Measurements from ENCODE around the gene SBF2. TPM values are rescaled to one million over a fixed set of nuclear protein-coding genes. Genes with fewer than 3 reads are reported as not detected.

Gene SBF2
- total RNA-seq, 5 donors from 2014 or later (not counting 1 experiment from before 2014, with no cell fraction given): 9.5 to 23.5 (median 13.0) TPM

GRCh38 chr11:10114593-10115404 is 179.2 kb downstream of the SBF2 start:
- POLR2A ChIA-PET: no interaction called here
- no peaks in the 10 kb centered on the region for H3K4me1 Mint-ChIP-seq
- H3K27me3 ChIP-seq (replicated peaks in 1 of 2; ENCODE audit: control insufficient read depth in 2 of 2, extremely low read depth in 1 of 2, insufficient read depth in 2 of 2, low read length in 1 of 2): no peaks in the 10 kb centered on the region
- H3K27ac ChIP-seq (ENCODE audit: low read length): no peak overlapping the region
- H3K9me3 ChIP-seq: no peaks in the 10 kb centered on the region
- H3K36me3 ChIP-seq (ENCODE audit: control insufficient read depth in 2 of 2, extremely low read depth in 1 of 2, insufficient read depth in 1 of 2, low read length in 1 of 2): no peaks in the 10 kb centered on the region
- no peak for DNase-seq
- CTCF ChIA-PET: no interaction called here
- 100% methylated on average over 1 of the region's 3 CpGs for WGBS (ENCODE audit: insufficient coverage)
- H3K4me3 Mint-ChIP-seq: no peak overlapping the region
- H3K36me3 Mint-ChIP-seq: peaks cover 19% of the 10 kb centered on the region
- H3K27ac Mint-ChIP-seq: no peak overlapping the region
- peaks cover 0 to 8% (median 0%) of the 10 kb centered on the region in 3 donors for H3K9me3 Mint-ChIP-seq
- H3K4me1 ChIP-seq (ENCODE audit: control insufficient read depth in 1 of 2, extremely low read depth in 1 of 2, insufficient read depth in 2 of 2, low read length in 2 of 2): no peaks in the 10 kb centered on the region
- H3K4me3 ChIP-seq (ENCODE audit: control insufficient read depth in 1 of 2, extremely low read depth in 1 of 2, low read length in 1 of 2): no peak overlapping the region
- H3K27me3 Mint-ChIP-seq: no peaks in the 10 kb centered on the region
- ATAC-seq (replicated peaks in 1 of 4): no peak

- Histone ChIP-seq H3K9me3 (no peaks in the 10 kb centered on the region), H3K27me3 (replicated peaks in 1 of 2; ENCODE audit: control insufficient read depth in 2 of 2, extremely low read depth in 1 of 2, insufficient read depth in 2 of 2, low read length in 1 of 2) (no peaks in the 10 kb centered on the region), H3K36me3 (ENCODE audit: control insufficient read depth in 2 of 2, extremely low read depth in 1 of 2, insufficient read depth in 1 of 2, low read length in 1 of 2) (no peaks in the 10 kb centered on the region), H3K27ac (ENCODE audit: low read length) (no peak overlapping the region), H3K4me3 (ENCODE audit: control insufficient read depth in 1 of 2, extremely low read depth in 1 of 2, low read length in 1 of 2) (no peak overlapping the region), H3K4me1 (ENCODE audit: control insufficient read depth in 1 of 2, extremely low read depth in 1 of 2, insufficient read depth in 2 of 2, low read length in 2 of 2) (no peaks in the 10 kb centered on the region)
- ChIA-PET POLR2A (no interaction called here), CTCF (no interaction called here)
- Mint-ChIP-seq H3K27me3 (no peaks in the 10 kb centered on the region), H3K36me3 (peaks cover 19% of the 10 kb centered on the region), H3K4me3 (no peak overlapping the region), H3K4me1 (no peaks in the 10 kb centered on the region), H3K9me3 (peaks cover 0 to 8% (median 0%) of the 10 kb centered on the region in 3 donors), H3K27ac (no peak overlapping the region)
- DNase-seq (no peak), ATAC-seq (replicated peaks in 1 of 4) (no peak)
These were observed 180.2 kb downstream of the SBF2 start for GRCh38 chr11:10113852-10114251.

- Histone ChIP-seq H3K27ac (ENCODE audit: low read length) (no peak overlapping the region), H3K36me3 (ENCODE audit: control insufficient read depth in 2 of 2, extremely low read depth in 1 of 2, insufficient read depth in 1 of 2, low read length in 1 of 2) (no peaks in the 10 kb centered on the region), H3K27me3 (replicated peaks in 1 of 2; ENCODE audit: control insufficient read depth in 2 of 2, extremely low read depth in 1 of 2, insufficient read depth in 2 of 2, low read length in 1 of 2) (no peaks in the 10 kb centered on the region), H3K4me1 (ENCODE audit: control insufficient read depth in 1 of 2, extremely low read depth in 1 of 2, insufficient read depth in 2 of 2, low read length in 2 of 2) (no peaks in the 10 kb centered on the region), H3K4me3 (ENCODE audit: control insufficient read depth in 1 of 2, extremely low read depth in 1 of 2, low read length in 1 of 2) (no peak overlapping the region), H3K9me3 (no peaks in the 10 kb centered on the region)
- no peaks in the 10 kb centered on the region for H3K4me1 Mint-ChIP-seq
- peaks cover 0 to 3% (median 0%) of the 10 kb centered on the region in 3 donors for H3K9me3 Mint-ChIP-seq
- no peaks in the 10 kb centered on the region for H3K27me3 Mint-ChIP-seq
- POLR2A ChIA-PET: no interaction called here
- ATAC-seq (replicated peaks in 1 of 4) (no peak), DNase-seq (no peak)
- CTCF ChIA-PET: no interaction called here
- no peak overlapping the region for H3K27ac Mint-ChIP-seq
- no CpG with 5 or more reads among the region's 1 CpG for WGBS (ENCODE audit: insufficient coverage)
- H3K36me3 Mint-ChIP-seq: peaks cover 3% of the 10 kb centered on the region
- H3K4me3 Mint-ChIP-seq: no peak overlapping the region
These were observed 184.2 kb downstream of the SBF2 start for GRCh38 chr11:10109806-10110205.

DNA sequence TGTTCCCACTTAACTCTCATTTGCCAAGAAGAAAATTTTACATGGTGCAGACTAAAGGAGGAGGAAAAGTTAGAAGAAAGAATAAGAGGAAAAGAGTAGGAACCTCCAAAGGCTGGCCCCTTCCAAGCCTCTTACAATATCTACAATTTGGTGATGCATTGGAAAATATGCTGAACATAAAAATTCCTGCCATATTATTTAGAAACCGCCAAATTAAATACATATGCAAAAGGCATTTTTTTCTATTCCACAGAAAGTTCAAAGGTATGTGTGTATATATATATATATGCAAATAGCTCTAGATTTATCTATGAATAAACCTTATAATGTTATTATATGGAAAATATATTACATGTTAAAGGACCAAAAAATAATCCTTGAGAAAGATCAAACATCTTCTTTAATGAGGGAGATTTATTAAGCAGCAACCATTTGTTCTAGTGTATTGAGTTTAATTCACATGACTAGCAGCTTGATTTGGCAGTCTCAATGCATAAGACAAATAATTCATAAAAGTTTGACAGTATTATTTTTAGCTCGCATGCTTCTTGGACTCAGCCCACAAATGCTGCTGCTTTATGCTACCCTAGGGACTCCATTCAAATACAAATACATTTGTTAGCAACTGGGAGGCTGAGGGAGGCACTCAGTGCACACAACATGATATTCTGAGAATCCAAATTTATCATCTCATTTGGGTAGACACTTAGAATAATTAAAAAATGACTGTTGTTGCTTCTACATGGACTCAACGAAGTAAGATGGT is 184.9 kb downstream of the SBF2 start:
- Histone ChIP-seq H3K9me3 (no peaks in the 10 kb centered on the region), H3K27me3 (replicated peaks in 1 of 2; ENCODE audit: control insufficient read depth in 2 of 2, extremely low read depth in 1 of 2, insufficient read depth in 2 of 2, low read length in 1 of 2) (no peaks in the 10 kb centered on the region), H3K4me3 (ENCODE audit: control insufficient read depth in 1 of 2, extremely low read depth in 1 of 2, low read length in 1 of 2) (no peak overlapping the region), H3K36me3 (ENCODE audit: control insufficient read depth in 2 of 2, extremely low read depth in 1 of 2, insufficient read depth in 1 of 2, low read length in 1 of 2) (no peaks in the 10 kb centered on the region), H3K4me1 (ENCODE audit: control insufficient read depth in 1 of 2, extremely low read depth in 1 of 2, insufficient read depth in 2 of 2, low read length in 2 of 2) (no peaks in the 10 kb centered on the region), H3K27ac (ENCODE audit: low read length) (no peak overlapping the region)
- DNase-seq: no peak
- no peak for ATAC-seq (replicated peaks in 1 of 4)
- Mint-ChIP-seq H3K4me3 (no peak overlapping the region), H3K27ac (no peak overlapping the region), H3K4me1 (no peaks in the 10 kb centered on the region), H3K36me3 (peaks cover 6% of the 10 kb centered on the region), H3K9me3 (peaks cover 0 to 3% (median 0%) of the 10 kb centered on the region in 3 donors), H3K27me3 (no peaks in the 10 kb centered on the region)
- ChIA-PET CTCF (no interaction called here), POLR2A (no interaction called here)
- no CpG with 5 or more reads among the region's 3 CpGs for WGBS (ENCODE audit: insufficient coverage)

- H3K36me3 Mint-ChIP-seq: peaks cover 8% of the 10 kb centered on the region
- CTCF ChIA-PET: no interaction called here
- no peak overlapping the region for H3K27ac Mint-ChIP-seq
- ATAC-seq (replicated peaks in 1 of 4): no peak
- Histone ChIP-seq H3K9me3 (no peaks in the 10 kb centered on the region), H3K27me3 (replicated peaks in 1 of 2; ENCODE audit: control insufficient read depth in 2 of 2, extremely low read depth in 1 of 2, insufficient read depth in 2 of 2, low read length in 1 of 2) (no peaks in the 10 kb centered on the region), H3K4me3 (ENCODE audit: control insufficient read depth in 1 of 2, extremely low read depth in 1 of 2, low read length in 1 of 2) (no peak overlapping the region), H3K27ac (ENCODE audit: low read length) (no peak overlapping the region), H3K4me1 (ENCODE audit: control insufficient read depth in 1 of 2, extremely low read depth in 1 of 2, insufficient read depth in 2 of 2, low read length in 2 of 2) (no peaks in the 10 kb centered on the region), H3K36me3 (ENCODE audit: control insufficient read depth in 2 of 2, extremely low read depth in 1 of 2, insufficient read depth in 1 of 2, low read length in 1 of 2) (no peaks in the 10 kb centered on the region)
- H3K4me1 Mint-ChIP-seq: no peaks in the 10 kb centered on the region
- peaks cover 0 to 3% (median 0%) of the 10 kb centered on the region in 3 donors for H3K9me3 Mint-ChIP-seq
- DNase-seq: no peak
- H3K4me3 Mint-ChIP-seq: no peak overlapping the region
- POLR2A ChIA-PET: no interaction called here
- no peaks in the 10 kb centered on the region for H3K27me3 Mint-ChIP-seq
- WGBS (ENCODE audit: insufficient coverage): no CpG with 5 or more reads among the region's 2 CpGs
These were observed 186.5 kb downstream of the SBF2 start for GRCh38 chr11:10107497-10107896.

- Mint-ChIP-seq H3K4me1 (peaks cover 0 to 3% (median under 1%) of the 10 kb centered on the region in 3 donors), H3K9me3 (peaks cover 5 to 31% (median 27%) of the 10 kb centered on the region in 3 donors), H3K27ac (no peak overlapping the region), H3K27me3 (no peaks in the 10 kb centered on the region), H3K4me3 (no peak overlapping the region), H3K36me3 (peaks cover 38% of the 10 kb centered on the region)
- CTCF ChIA-PET: no interaction called here
- DNase-seq (no peak), ATAC-seq (replicated peaks in 1 of 4) (no peak)
- Histone ChIP-seq H3K36me3 (ENCODE audit: control insufficient read depth in 2 of 2, extremely low read depth in 1 of 2, insufficient read depth in 1 of 2, low read length in 1 of 2) (no peaks in the 10 kb centered on the region), H3K27me3 (replicated peaks in 1 of 2; ENCODE audit: control insufficient read depth in 2 of 2, extremely low read depth in 1 of 2, insufficient read depth in 2 of 2, low read length in 1 of 2) (no peaks in the 10 kb centered on the region), H3K27ac (ENCODE audit: low read length) (no peak overlapping the region), H3K4me3 (ENCODE audit: control insufficient read depth in 1 of 2, extremely low read depth in 1 of 2, low read length in 1 of 2) (no peak overlapping the region), H3K4me1 (ENCODE audit: control insufficient read depth in 1 of 2, extremely low read depth in 1 of 2, insufficient read depth in 2 of 2, low read length in 2 of 2) (no peaks in the 10 kb centered on the region), H3K9me3 (no peaks in the 10 kb centered on the region)
- no CpG with 5 or more reads among the region's 4 CpGs for whole genome bisulfite sequencing (ENCODE audit: insufficient coverage)
- POLR2A ChIA-PET: no interaction called here
These were observed 196.4 kb downstream of the SBF2 start for GRCh38 chr11:10097615-10098014.
